Smooth muscle cell (in vitro differentiated cells): ENCODE results near the gene MYLK2. TPM values are rescaled to one million over a fixed set of nuclear protein-coding genes. Genes with fewer than 3 reads are reported as not detected.

ENCODE experiments used
- DNase-seq: peaks from one replicate; lab custom pipeline; 2025; ENCODE audit not compliant: unreplicated experiment; lab: John Stamatoyannopoulos, UW
- H2AFZ ChIP-seq: fragments of 200-600 bp; sonication (generic); 2 replicates; pipeline ENCODE4 v1.6.0; 2016; ENCODE audit warnings: antibody characterized with exemption, low read depth, mild to moderate bottlenecking
- H3F3A ChIP-seq: fragments of 200-600 bp; sonication (generic); 2 replicates; pipeline ENCODE4 v1.6.0; 2017; ENCODE audit warnings: antibody characterized with exemption, low read depth
- H3K27ac ChIP-seq: fragments of 200-600 bp; sonication (generic); 2 replicates; pipeline ENCODE4 v1.5.1; 2016; ENCODE audit warnings: low read depth, mild to moderate bottlenecking
- H3K27me3 ChIP-seq: fragments of 200-600 bp; sonication (generic); 2 replicates; pipeline ENCODE4 v1.6.1; 2016; ENCODE audit warnings: low read depth, mild to moderate bottlenecking
- H3K36me3 ChIP-seq: fragments of 200-600 bp; sonication (generic); 2 replicates; pipeline ENCODE4 v1.5.1; 2016; ENCODE audit warnings: low read depth
- H3K4me1 ChIP-seq: fragments of 200-600 bp; sonication (generic); 2 replicates; pipeline ENCODE4 v1.5.1; 2016; ENCODE audit warnings: low read depth
- H3K4me2 ChIP-seq: fragments of 200-600 bp; sonication (generic); 2 replicates; pipeline ENCODE4 v1.6.0; 2016; ENCODE audit warnings: mild to moderate bottlenecking
- H3K4me3 ChIP-seq: fragments of 200-600 bp; sonication (generic); 2 replicates; pipeline ENCODE4 v1.5.1; 2016; ENCODE audit warnings: mild to moderate bottlenecking
- H3K79me2 ChIP-seq: fragments of 200-600 bp; sonication (generic); 2 replicates; pipeline ENCODE4 v1.6.0; 2016; ENCODE audit warnings: low read depth, mild to moderate bottlenecking
- H3K9ac ChIP-seq: fragments of 200-600 bp; sonication (generic); 2 replicates; pipeline ENCODE4 v1.6.0; 2016; ENCODE audit warnings: low read depth
- H3K9me3 ChIP-seq: fragments of 200-600 bp; sonication (generic); replicated peaks from 2 replicates; pipeline ENCODE4 v1.5.1; 2016; ENCODE audit warnings: low read depth
- H4K20me1 ChIP-seq: fragments of 200-600 bp; sonication (generic); 2 replicates; pipeline ENCODE4 v1.6.0; 2016; ENCODE audit warnings: low read depth
- CTCF ChIP-seq: fragments of 200-600 bp; sonication (generic); IDR thresholded peaks from 2 replicates; pipeline ENCODE4 v1.5.1; 2017; ENCODE audit warnings: borderline replicate concordance, mild to moderate bottlenecking, antibody characterized with exemption; ENCODE audit not compliant: insufficient read depth, poor library complexity, severe bottlenecking
- WGBS: methylation state at CpG from one replicate; pipeline ENCODE4 v1.1.7; 2016; ENCODE audit warnings: low lambda C conversion rate; 5-methylcytosine and 5-hydroxymethylcytosine counted together
- polyA plus RNA-seq: library from polyadenylated mRNA; unstranded; fragments of >200 nt; fragmentation: Nextera tagmentation; extraction: Ambion mirVana; gene quantifications from 2 replicates; pipeline ENCODE4 v1.2.1, GENCODE V29; 2016
- total RNA-seq: library from RNA; depleted of rRNA; stranded (reverse); fragments of >200 nt; gene quantifications from 2 replicates; pipeline ENCODE4 v1.2.3, GENCODE V29; 2014

Gene MYLK2
- total and polyA plus RNA-seq, 2 experiments from 2014 or later = 0.09 to 0.22 TPM

- Histone ChIP-seq H4K20me1 (no peaks in the 10 kb centered on the region), H3K27me3 (no peaks in the 10 kb centered on the region), H2AFZ (no peak overlapping the region), H3K36me3 (no peaks in the 10 kb centered on the region), H3F3A (no peaks in the 10 kb centered on the region), H3K79me2 (no peaks in the 10 kb centered on the region), H3K27ac (no peak overlapping the region), H3K4me1 (no peaks in the 10 kb centered on the region), H3K4me3 (no peak overlapping the region), H3K4me2 (no peak overlapping the region), H3K9ac (no peak overlapping the region), H3K9me3 (no peaks in the 10 kb centered on the region)
- TF ChIP-seq CTCF = no peak
- WGBS = 95% methylated on average over 3 of the region's 3 CpGs
- DNase-seq = no peak
Measured at GRCh38 chr20:31785089-31785488, 34.1 kb upstream of the MYLK2 start.

GRCh38 chr20:31788578-31788977, 30.6 kb upstream of the MYLK2 start:
- no peak overlapping the region for H3K4me2 ChIP-seq
- H3K9ac ChIP-seq = no peak overlapping the region
- H3K79me2 ChIP-seq = no peaks in the 10 kb centered on the region
- no peaks in the 10 kb centered on the region for H3K9me3 ChIP-seq
- H3K4me3 ChIP-seq = no peak overlapping the region
- no peak overlapping the region for H2AFZ ChIP-seq
- TF ChIP-seq CTCF = no peak
- H3K27ac ChIP-seq = no peak overlapping the region
- WGBS = 82% methylated on average over 3 of the region's 3 CpGs
- no peaks in the 10 kb centered on the region for H4K20me1 ChIP-seq
- H3K4me1 ChIP-seq = no peaks in the 10 kb centered on the region
- no peaks in the 10 kb centered on the region for H3K27me3 ChIP-seq
- H3K36me3 ChIP-seq = peaks cover 2% of the 10 kb centered on the region
- no peaks in the 10 kb centered on the region for H3F3A ChIP-seq
- no peak for DNase-seq

- peaks cover 5% of the 10 kb centered on the region for H3K36me3 ChIP-seq
- no peaks in the 10 kb centered on the region for H3K79me2 ChIP-seq
- TF ChIP-seq CTCF = no peak
- H3K27ac ChIP-seq = no peak overlapping the region
- WGBS = 85% methylated on average over 3 of the region's 3 CpGs
- no peak overlapping the region for H3K4me3 ChIP-seq
- no peaks in the 10 kb centered on the region for H3K4me1 ChIP-seq
- no peaks in the 10 kb centered on the region for H3K9me3 ChIP-seq
- no peak for DNase-seq
- H3K27me3 ChIP-seq = no peaks in the 10 kb centered on the region
- no peak overlapping the region for H3K4me2 ChIP-seq
- no peak overlapping the region for H2AFZ ChIP-seq
- H3K9ac ChIP-seq = no peak overlapping the region
- H4K20me1 ChIP-seq = no peaks in the 10 kb centered on the region
- H3F3A ChIP-seq = no peaks in the 10 kb centered on the region
Measured at GRCh38 chr20:31790401-31790800, 28.8 kb upstream of the MYLK2 start.

- Histone ChIP-seq H3K27me3 (no peaks in the 10 kb centered on the region), H3K79me2 (no peaks in the 10 kb centered on the region), H2AFZ (no peak overlapping the region), H3K4me3 (no peak overlapping the region), H3K4me1 (no peaks in the 10 kb centered on the region), H3F3A (no peaks in the 10 kb centered on the region), H3K27ac (no peak overlapping the region), H3K4me2 (no peak overlapping the region), H3K36me3 (peaks cover 10% of the 10 kb centered on the region), H4K20me1 (no peaks in the 10 kb centered on the region), H3K9ac (no peak overlapping the region), H3K9me3 (no peaks in the 10 kb centered on the region)
- 98% methylated on average over 3 of the region's 3 CpGs for WGBS
- DNase-seq = no peak
- no peak for TF ChIP-seq CTCF
Measured at GRCh38 chr20:31797364-31797763, 21.8 kb upstream of the MYLK2 start.
